ENCODE results near the gene HDHD3.

DNA sequence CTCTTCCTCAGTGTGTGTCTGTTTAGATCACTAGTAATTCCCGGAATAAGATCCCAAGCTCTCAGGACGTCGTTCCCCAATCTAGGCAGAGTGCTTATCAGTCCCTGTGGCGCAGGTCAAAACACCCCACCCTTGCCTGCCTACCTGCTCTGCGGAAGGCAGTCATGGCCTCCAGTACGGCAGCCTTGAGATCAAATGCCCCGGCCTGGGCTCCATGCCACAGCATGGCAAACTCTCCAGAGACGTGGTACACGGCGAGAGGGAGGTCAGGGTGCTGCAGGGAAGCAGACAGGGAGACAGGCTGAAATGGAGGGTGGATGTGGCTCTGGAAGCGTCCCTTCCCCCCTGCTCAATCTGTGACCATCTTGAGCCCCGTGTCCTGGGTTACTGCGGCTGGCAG is 12.0 kb upstream of the HDHD3 start:
- TF ChIP-seq POLR2A (IDR thresholded peaks at IDR 0.05) (no peak), CTCF (IDR thresholded peaks at IDR 0.05) (no peak)

Measured in adrenal gland (tissue), 5 donors.